Loucy (cell line): ENCODE measurements around the gene TGFBR3.

ENCODE experiments used
- H2AFZ ChIP-seq: fragments of 200-600 bp; sonication (generic); 2 replicates; pipeline ENCODE4 v1.6.0; 2016; ENCODE audit warnings: antibody characterized with exemption, mild to moderate bottlenecking, low read length, moderate library complexity
- H3F3A ChIP-seq: fragments of 200-600 bp; 2 replicates; pipeline ENCODE4 v1.6.0; 2016; ENCODE audit warnings: antibody characterized with exemption, low read depth, mild to moderate bottlenecking
- H3K27me3 ChIP-seq: fragments of 200-600 bp; sonication (generic); 2 replicates; pipeline ENCODE4 v1.6.1; 2014; ENCODE audit warnings: low read length, mild to moderate bottlenecking; ENCODE audit not compliant: insufficient read depth, poor library complexity, severe bottlenecking
- H3K36me3 ChIP-seq: fragments of 200-600 bp; sonication (generic); 2 replicates; pipeline ENCODE4 v1.6.1; 2016; ENCODE audit warnings: low read length; ENCODE audit not compliant: insufficient read depth
- H3K4me1 ChIP-seq: fragments of 200-600 bp; sonication (generic); 2 replicates; pipeline ENCODE4 v1.5.1; 2014; ENCODE audit warnings: low read length, mild to moderate bottlenecking; ENCODE audit not compliant: insufficient read depth, poor library complexity, severe bottlenecking
- H3K4me2 ChIP-seq: fragments of 200-600 bp; sonication (generic); 2 replicates; pipeline ENCODE4 v1.6.0; 2014; ENCODE audit warnings: antibody characterized with exemption, low read length, low read depth, mild to moderate bottlenecking; ENCODE audit not compliant: poor library complexity, severe bottlenecking
- H3K4me3 ChIP-seq: fragments of 200-600 bp; sonication (generic); 2 replicates; pipeline ENCODE4 v1.5.1; 2014; ENCODE audit warnings: low read length, mild to moderate bottlenecking, mixed read lengths; ENCODE audit not compliant: poor library complexity, severe bottlenecking
- H3K79me2 ChIP-seq: fragments of 200-600 bp; sonication (generic); 2 replicates; pipeline ENCODE4 v1.6.1; 2014; ENCODE audit warnings: low read length; ENCODE audit not compliant: insufficient read depth
- H3K9ac ChIP-seq: fragments of 200-600 bp; sonication (generic); 2 replicates; pipeline ENCODE4 v1.6.0; 2014; ENCODE audit warnings: mild to moderate bottlenecking, low read depth, low read length, moderate library complexity; ENCODE audit not compliant: poor library complexity, severe bottlenecking
- H3K9me2 ChIP-seq: fragments of 200-600 bp; sonication (generic); replicated peaks from 2 replicates; pipeline ENCODE4 v1.6.1; 2016; ENCODE audit warnings: low read depth, low read length, mixed read lengths
- H3K9me3 ChIP-seq: fragments of 200-600 bp; sonication (generic); 2 replicates; pipeline ENCODE4 v1.6.1; 2014; ENCODE audit warnings: mild to moderate bottlenecking, antibody characterized with exemption, low read length, low read depth; ENCODE audit not compliant: insufficient read depth
- H4K20me1 ChIP-seq: fragments of 200-600 bp; sonication (generic); 2 replicates; pipeline ENCODE4 v1.6.0; 2014; ENCODE audit warnings: antibody characterized with exemption, low read length, mild to moderate bottlenecking; ENCODE audit not compliant: insufficient read depth, poor library complexity, severe bottlenecking
- EZH2phosphoT487 ChIP-seq: fragments of 200-600 bp; IDR thresholded peaks from 2 replicates; pipeline ENCODE4 v1.6.1; 2018; ENCODE audit warnings: antibody characterized with exemption, mild to moderate bottlenecking, moderate library complexity, borderline replicate concordance
- TF ChIP-seq, protein P1 (sequence below): fragments of 200-600 bp; sonication (generic); conservative IDR thresholded peaks from 2 replicates; pipeline ENCODE4 v1.5.1; 2014; ENCODE audit warnings: mild to moderate bottlenecking, antibody characterized with exemption, low read length

The TGFBR3 gene

DNA sequence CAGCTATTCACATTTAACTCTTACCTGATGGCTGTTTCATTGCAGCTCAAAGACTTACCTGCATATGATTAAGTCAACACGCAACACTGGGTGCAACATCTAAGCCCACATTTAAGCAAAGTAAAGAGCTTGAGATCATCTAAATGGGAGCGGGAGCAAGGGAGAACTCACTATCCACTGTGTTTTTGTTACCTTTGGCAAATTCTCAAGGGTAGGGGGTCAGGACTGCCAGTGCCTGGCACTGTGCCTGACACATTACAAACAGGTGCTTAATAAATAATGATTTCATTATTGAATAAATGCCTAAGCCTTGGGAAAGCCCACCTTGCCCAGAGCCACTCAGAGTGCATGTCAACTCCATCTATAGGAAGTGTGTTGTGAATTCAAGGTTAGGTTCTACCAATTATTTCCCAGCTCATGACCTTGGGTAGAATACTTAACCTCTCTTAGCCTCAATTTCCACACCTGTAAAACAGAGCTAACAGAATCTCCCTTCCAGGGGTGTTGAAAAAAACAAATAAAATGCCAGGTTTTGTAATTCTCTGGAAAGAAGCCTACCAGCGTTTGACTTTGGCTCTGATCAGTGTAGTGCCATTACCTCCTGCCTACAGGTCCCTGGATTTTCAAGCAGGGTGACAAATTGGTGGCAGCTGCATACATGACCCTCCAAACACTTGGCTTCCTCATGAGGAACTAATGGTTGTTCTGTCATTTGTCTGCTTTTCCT, 109.7 kb downstream of the TGFBR3 start:
- no peak overlapping the region for H3K4me2 ChIP-seq
- no peaks in the 10 kb centered on the region for H3K9me3 ChIP-seq
- no peaks in the 10 kb centered on the region for H4K20me1 ChIP-seq
- H3K9ac ChIP-seq: no peak overlapping the region
- H3K4me3 ChIP-seq: no peak overlapping the region
- H3K4me1 ChIP-seq: no peaks in the 10 kb centered on the region
- H3F3A ChIP-seq: no peaks in the 10 kb centered on the region
- H3K27me3 ChIP-seq: no peaks in the 10 kb centered on the region
- no peaks in the 10 kb centered on the region for H3K9me2 ChIP-seq
- TF ChIP-seq EZH2phosphoT487: no peak
- TF ChIP-seq, protein P1, sequence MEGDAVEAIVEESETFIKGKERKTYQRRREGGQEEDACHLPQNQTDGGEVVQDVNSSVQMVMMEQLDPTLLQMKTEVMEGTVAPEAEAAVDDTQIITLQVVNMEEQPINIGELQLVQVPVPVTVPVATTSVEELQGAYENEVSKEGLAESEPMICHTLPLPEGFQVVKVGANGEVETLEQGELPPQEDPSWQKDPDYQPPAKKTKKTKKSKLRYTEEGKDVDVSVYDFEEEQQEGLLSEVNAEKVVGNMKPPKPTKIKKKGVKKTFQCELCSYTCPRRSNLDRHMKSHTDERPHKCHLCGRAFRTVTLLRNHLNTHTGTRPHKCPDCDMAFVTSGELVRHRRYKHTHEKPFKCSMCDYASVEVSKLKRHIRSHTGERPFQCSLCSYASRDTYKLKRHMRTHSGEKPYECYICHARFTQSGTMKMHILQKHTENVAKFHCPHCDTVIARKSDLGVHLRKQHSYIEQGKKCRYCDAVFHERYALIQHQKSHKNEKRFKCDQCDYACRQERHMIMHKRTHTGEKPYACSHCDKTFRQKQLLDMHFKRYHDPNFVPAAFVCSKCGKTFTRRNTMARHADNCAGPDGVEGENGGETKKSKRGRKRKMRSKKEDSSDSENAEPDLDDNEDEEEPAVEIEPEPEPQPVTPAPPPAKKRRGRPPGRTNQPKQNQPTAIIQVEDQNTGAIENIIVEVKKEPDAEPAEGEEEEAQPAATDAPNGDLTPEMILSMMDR: no peak
- H3K79me2 ChIP-seq: no peaks in the 10 kb centered on the region
- H3K36me3 ChIP-seq: no peaks in the 10 kb centered on the region
- no peak overlapping the region for H2AFZ ChIP-seq

- no peaks in the 10 kb centered on the region for H4K20me1 ChIP-seq
- no peaks in the 10 kb centered on the region for H3F3A ChIP-seq
- no peak overlapping the region for H3K4me3 ChIP-seq
- H3K79me2 ChIP-seq: no peaks in the 10 kb centered on the region
- H3K9me3 ChIP-seq: no peaks in the 10 kb centered on the region
- H3K36me3 ChIP-seq: no peaks in the 10 kb centered on the region
- no peak overlapping the region for H3K9ac ChIP-seq
- H3K4me1 ChIP-seq: no peaks in the 10 kb centered on the region
- no peak overlapping the region for H3K4me2 ChIP-seq
- TF ChIP-seq EZH2phosphoT487: no peak
- H3K9me2 ChIP-seq: no peaks in the 10 kb centered on the region
- H3K27me3 ChIP-seq: no peaks in the 10 kb centered on the region
- no peak overlapping the region for H2AFZ ChIP-seq
Observed at GRCh38 chr1:91775227-91775626, 110.7 kb downstream of the TGFBR3 start.

- Histone ChIP-seq H3F3A (no peaks in the 10 kb centered on the region), H3K4me2 (no peak overlapping the region), H3K4me3 (no peak overlapping the region), H2AFZ (no peak overlapping the region), H3K9ac (no peak overlapping the region), H3K9me2 (no peaks in the 10 kb centered on the region), H4K20me1 (no peaks in the 10 kb centered on the region), H3K9me3 (no peaks in the 10 kb centered on the region), H3K27me3 (no peaks in the 10 kb centered on the region), H3K79me2 (no peaks in the 10 kb centered on the region), H3K4me1 (no peaks in the 10 kb centered on the region), H3K36me3 (no peaks in the 10 kb centered on the region)
- no peak for TF ChIP-seq EZH2phosphoT487
- TF ChIP-seq, protein P1: no peak
Observed at GRCh38 chr1:91774520-91775203, 111.3 kb downstream of the TGFBR3 start.
